KG1 (cell line): ENCODE results near the gene STK25.
A peak's percentile ranks its signal among the peaks of the same experiment; 100 is the strongest.

ENCODE experiments used
- DNase-seq: peaks from one replicate; lab custom pipeline; 2025; lab: John Stamatoyannopoulos, UW

STK25 gene

DNA sequence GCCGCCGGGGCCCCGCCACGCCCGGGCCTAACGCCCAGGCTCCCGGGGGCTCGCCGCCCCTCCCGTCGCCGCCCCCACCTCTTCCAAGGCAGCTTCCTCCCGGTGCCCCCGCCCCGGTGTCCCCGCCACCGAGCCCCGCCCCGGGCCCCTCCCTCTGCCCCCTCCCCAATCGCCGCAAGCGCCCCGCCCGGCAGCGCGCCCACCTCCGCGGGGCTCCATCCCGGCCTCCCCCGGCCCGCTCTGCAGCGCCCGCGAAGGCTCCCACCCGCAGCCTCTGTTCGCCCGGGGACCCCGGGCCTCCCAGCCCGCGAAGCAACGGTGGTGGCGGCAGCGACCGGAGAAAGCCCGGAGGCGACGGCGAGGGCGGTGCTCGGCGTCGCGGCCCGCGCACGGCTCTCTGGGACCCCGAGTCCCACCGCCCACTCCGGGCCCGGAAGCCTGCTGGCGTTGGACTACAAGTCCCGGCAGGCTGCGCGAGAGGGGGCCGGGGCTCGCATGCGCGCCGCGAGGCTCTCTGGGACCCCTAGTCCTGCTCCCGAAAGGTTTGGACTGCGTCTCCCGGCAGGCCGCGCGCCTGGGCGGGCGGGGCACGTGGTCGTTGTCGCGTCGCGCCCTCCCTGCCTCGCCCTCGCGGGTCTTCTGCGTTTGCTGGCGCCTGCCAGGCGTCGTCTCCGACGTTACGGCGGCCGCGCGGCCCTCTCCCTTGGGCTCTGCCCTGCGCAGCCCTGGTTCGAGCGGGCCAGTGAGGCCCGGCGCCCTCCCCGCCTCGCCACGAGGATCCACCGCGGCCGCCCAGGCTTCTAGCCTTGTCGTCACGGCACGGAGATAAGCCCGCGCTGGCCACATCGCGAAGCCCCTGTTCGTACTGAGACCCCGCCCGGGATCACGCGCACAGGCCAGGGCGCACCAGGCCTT, at the start of gene STK25:
TSS of gene STK25 (minus strand) at position 345 of the 915 bp plus-strand sequence. CDS start 549 bp downstream, outside the sequence.
- peak; percentile 90 for DNase-seq

DNA sequence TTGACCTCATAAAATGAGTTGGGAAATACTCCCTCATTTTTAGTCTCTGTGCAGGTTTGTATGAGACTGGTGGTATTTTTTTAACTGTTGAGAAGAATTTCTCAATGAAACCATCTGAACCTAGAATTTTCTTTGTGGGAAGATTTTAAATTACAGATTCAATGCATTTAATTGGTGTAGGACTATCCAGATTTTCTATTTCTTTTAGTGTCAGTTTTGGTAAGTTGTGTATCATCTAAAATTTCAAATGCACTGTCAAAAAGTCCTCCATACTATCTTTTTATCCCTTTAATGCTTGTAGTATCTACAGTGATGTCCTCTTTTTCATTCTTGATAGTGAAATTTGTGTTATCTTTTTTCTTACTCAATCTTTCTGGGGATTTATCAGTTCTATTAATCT, 48.4 kb upstream of the STK25 start:
- no peak for DNase-seq

DNA sequence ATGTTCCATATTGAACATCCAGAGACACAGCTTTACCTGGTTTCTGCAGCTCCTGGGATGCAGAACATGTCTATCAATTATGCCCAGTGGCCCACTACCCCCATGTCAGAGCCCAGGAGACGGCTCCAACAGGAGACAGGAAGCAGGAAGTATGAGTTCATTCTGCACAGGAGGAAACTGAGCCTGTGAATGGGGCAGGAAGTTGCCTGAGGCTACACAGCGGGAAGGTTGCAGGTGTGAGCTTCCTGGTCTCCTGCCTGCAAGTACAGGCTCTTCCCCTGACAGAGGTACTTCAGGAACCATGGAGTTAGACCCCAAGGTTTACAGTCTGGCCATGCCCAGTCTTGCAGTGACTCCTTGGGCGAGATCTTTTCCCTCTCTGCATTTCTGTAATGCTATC, 47.3 kb upstream of the STK25 start:
- no peak for DNase-seq

DNA sequence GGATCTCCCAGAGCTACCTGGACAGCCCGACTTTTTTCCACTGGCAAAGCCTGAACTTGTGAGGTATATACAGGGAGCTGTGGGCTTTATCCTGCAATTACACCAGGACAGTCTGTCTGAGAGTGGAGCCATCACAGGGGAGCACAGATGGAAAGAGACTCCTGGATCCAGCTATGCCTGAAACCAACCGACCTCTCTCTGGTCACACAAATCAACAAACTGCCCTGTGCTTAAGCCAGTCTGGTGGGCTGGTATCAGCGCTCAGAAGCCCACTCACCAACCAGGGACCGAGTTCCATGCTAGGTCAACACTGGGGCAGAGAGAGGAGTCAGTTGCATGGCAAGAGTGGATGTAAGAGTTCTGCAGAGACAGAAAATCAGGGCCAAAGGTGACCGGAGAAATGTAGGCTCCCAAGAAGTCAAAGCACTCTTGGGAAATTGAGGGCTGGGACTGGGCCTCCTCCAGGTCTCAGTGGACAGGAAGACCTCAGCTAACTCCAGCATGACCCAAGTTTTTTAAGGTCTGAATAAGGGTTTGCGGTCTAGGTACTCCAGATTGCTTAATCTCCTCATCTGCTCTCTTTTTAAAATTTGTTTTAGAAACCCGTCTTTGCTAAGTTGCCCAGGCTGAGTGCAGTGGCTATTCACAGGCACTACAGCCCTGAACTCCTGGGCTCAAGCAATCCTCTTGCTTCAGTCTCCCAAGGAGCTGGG, 46.4 kb upstream of the STK25 start:
- no peak for DNase-seq

- no peak for DNase-seq
These were observed 45.6 kb upstream of the STK25 start for GRCh38 chr2:241553981-241554380.

DNA sequence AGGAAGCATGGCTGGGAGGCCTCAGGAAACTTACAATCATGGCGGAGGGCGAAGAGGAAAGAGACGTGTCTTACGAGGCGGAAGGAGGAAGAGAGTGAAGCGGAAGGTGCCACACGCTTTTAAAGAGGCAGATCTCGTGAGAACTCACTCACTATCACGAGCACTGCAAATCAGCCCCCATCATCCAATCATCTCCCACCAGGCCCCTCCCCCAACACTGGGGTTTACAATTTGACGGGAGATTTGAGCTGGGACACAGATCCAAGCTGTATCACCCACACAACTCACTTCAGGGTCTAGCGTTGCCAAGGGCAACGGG, 45.1 kb upstream of the STK25 start:
- no peak for DNase-seq

DNA sequence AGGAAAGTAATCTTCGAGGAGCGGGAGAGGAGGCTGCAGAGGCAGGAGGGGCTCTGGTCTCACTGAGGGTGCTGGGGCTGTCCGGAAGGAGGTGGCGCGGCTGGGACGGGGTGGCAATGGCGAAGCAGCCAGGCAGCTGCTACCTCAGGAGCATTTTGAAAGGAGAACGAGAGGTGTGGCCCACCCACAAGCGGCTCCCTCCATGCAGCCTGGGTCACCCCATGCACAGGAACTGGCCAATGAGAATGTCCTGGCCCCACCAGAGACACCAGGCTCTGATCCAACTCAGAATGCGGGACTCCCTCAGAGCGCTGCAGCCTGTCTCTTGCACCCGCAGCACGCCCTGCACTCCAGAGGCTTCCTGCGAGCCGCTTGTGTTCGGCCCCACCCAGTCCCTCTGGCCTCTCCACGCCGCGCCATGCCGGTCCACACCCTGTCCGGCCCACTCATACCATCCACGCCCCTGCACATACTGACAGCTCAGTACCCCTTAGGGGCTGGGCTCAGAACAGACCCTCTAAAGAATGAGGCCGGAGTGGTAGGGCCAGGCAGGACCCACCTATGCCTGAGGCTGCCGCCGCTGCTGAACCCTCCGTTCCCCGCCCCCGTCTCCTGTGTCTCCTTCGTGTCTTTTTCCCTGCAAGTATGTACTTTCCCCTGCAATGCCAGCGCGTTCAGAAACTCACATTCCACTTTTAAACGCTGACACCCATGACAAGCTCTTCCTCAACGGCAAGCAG, 43.8 kb upstream of the STK25 start:
- no peak for DNase-seq

DNA sequence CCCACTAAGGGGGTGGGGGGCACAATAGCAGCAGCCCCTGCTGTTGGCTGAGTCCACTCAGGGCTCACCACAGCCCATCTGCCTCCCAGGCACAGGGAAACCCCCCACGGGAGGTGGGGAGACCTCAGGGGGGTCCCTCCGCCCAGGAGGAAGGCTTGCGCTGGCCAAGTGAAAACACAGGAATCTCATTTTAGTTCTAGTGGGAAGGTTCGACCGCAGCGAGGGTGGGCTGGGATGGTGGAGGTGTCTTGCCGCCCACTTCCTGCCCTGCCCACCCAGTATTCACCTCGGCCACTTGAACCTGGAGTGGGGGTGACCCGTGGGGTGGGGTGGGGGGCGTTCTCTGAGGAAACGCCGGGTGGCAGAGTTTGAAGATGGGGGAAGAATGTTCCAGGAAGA, 43.2 kb upstream of the STK25 start:
- DNase-seq, result no peak

GRCh38 chr2:241550616-241551580, 42.5 kb upstream of the STK25 start:
- no peak for DNase-seq

GRCh38 chr2:241548451-241548835, 40.1 kb upstream of the STK25 start:
- DNase-seq, result no peak

DNA sequence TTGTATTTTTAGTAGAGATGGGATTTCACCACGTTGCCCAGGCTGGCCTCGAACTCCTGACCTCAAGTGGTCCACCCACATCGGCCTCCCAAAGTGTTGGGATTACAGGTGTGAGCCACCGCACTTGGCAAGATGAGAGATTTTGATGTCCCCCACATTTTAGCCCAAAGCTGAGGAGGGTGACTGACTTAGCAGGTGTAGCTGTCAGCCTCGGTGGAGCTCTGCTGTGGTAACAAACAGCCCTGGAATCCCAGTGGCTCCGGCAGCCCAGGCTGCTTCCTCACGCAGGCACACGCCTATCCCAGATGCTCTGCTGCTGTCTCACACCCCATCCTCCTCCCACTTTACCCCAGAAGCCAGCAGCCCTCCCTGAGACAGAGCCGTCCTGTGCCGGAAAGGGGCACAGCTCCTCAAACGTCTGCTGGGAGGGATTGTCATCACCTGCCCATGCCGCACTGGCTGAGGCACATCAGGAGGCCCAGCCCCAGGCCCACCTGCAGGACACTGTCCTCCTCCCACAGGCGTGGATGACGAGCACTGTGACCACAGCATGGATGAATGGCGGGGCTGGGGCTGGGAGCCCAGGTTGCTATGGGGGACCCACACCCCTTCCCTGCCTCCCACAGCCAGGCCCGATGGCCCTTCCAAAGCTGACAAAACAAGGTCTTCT, 39.5 kb upstream of the STK25 start:
- no peak for DNase-seq

DNA sequence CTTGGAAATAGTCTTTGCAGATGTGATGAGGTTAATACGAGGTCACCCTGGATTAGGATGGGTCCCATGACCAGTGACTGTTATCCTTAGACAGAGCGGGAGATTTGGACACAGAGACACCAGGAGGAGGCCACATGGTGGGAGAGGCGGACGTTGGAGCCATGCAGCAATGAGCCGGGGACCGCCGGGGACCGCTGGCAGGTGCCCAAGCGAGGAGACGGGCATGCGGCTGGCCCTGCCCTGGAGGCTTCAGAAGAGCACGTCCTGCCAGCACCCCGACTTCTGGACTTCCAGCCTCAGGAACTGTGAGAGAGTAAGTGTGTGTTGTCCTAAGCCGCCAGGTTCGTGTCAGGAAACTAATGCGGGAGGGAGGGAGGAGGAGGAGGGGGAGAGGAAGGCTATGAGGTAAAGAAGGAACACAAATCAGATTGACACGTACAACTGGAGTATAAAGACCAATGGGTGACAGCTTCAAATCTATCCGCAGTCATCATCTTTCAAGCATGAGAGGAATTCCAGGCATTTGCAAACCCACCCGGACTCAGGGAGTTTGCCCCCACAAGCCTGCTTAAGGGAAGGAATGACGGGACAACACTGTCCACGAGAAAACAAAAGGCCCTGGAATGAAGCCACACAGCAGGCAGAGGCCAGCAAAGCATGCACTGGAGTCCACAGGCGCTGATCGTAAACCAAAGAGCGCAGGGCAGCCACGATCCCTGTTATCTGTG, 38.6 kb upstream of the STK25 start:
- DNase-seq, result no peak

DNA sequence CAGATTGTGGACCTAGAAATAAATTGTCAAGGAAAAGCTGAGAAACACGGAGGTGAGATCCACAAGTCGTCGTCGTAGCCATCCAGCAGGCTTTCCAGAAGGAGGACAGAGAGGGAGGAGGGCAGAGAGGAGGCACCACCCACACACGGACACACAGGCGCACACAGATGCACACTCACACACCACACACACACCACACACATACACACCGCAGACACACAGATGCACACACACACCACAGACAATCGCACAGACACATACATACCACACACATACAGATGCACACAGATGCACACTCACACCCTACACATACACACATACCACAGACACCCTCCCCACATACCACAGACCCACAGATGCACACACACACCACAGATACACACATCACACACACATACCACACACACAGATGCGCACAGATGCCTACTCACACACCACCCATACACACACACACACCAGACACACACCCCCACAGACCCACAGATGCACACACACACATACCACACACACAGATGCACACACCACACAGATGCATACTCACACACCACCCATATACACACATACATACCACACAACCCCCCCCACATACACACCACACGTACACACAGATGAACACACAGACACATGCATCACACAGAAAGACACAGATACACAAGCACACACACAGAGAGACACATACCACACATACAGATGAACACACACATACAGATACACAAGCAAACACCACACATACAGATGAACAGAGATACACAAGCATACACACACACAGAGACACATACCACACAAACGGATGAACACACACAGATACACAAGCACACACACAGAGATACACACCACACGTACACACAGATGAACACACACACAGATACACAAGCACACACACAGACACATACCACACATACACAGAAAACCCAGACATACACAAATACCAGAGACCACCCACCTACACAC, 37.4 kb upstream of the STK25 start:
- DNase-seq, result no peak

GRCh38 chr2:241545106-241545505, 36.7 kb upstream of the STK25 start:
- no peak for DNase-seq

DNA sequence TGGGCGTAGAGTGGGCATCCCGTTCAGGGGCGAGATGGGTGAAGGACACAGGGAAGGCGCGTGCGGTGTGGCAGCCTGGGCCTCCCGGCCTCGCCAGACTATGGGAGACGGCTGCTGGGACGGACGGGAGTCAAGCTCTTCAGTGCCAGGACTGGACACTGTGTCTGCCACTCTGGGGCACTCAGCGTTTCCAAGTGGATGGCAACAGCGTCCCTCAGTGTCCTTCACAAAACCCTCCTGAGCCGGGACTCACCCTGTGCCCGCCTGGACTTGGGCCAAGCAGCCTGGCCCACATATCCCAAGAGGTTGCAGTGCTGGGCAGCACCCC, 33.9 kb upstream of the STK25 start:
- DNase-seq, result no peak

DNA sequence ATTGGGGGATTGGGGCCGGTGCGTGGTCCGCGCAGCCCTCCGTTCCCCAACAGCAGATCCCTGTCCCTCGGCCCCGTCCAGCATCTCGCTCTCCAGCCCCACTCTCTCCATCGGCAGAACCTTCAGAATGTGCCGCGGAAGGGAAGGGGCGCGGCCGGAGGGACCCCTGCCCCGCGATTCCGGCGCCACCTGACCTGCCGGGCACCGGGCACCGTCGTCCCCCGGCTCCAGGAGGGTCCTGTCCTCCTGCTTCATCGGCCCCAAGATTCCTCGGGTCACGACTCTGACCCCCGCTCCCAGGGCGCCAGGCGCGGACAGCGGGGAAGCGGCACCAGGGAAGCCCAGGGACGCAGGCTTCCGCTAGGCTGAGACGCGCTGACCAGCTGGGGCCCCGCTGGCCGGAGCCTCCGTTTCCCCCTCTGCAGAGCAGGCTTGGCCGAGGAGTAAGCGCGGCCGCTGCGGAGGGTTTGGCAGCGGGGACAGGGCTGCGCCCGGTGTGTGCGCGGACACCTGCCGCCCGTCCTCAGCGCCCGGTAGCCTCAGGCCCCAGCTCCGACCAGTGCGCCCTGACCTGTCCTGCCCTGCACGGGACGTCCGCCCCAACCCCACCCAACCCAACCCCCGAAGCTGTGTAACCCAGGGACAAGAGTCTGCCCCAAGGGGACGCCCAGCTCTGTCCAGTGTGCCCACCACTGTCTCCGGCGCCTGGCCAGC, 33.3 kb upstream of the STK25 start:
- no peak for DNase-seq

GRCh38 chr2:241540771-241541561, 32.6 kb upstream of the STK25 start:
- no peak for DNase-seq

DNA sequence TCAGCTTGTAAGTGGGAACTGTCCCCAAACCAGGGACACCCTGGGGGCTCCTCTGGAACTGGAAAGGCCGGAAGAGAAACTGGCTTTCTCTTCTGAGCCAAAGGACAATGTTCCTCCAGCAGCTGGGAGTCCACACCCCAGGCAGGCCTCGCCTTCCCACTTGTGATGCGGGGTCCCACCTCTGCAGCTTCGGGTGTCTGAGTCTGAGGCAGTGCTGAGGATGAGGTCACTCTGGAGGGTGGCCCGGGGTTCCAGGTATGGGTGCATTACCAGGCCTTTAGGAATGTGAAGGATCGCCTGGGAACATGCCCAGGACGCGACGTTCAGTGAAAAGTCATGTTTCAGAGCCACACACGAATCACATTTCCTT, 32.0 kb upstream of the STK25 start:
- DNase-seq, result no peak
